H1 (cell line): ENCODE results near the gene GRID1. TPM values are rescaled to one million over a fixed set of nuclear protein-coding genes. Genes with fewer than 3 reads are reported as not detected.

Source experiments
- ASH2L ChIP-seq: fragments of 200-600, 300-600 bp; sonication (generic); IDR thresholded peaks from one replicate; pipeline ENCODE4 v1.7.1; 2017; ENCODE audit warnings: low read length
- SAP30 ChIP-seq: fragments of 300-600 bp; sonication (generic); IDR thresholded peaks from 2 replicates; pipeline ENCODE4 v1.7.1; 2012; ENCODE audit warnings: low read length, moderate library complexity, mild to moderate bottlenecking, inconsistent platforms; ENCODE audit not compliant: insufficient read depth, insufficient replicate concordance
- SRF ChIP-seq: IDR thresholded peaks from 2 replicates; pipeline ENCODE4 v1.6.1; 2011; ENCODE audit warnings: mild to moderate bottlenecking, low read depth, low read length, moderate library complexity
- polyA plus RNA-seq, 7 experiments: library from polyadenylated mRNA; depleted of rRNA in 3 of 7; stranded (reverse) in 5 of 7; unstranded in 2 of 7; fragments of >200 nt in 5 of 7; fragments of 200-250 nt in 2 of 7; gene quantifications; 1 replicate in 5 of 7; 2 replicates in 1 of 7; 4 replicates in 1 of 7; pipeline versions ENCODE4 v1.2.1 to v1.2.3, GENCODE V29; 2011 to 2013; ENCODE audit warnings: missing spikeins in 2 of 7, mixed read lengths in 2 of 7
- total RNA-seq: library from RNA; stranded (reverse); fragmentation: NEBNext Ultra II Directional; extraction: Animal tissue kit (Norgen Biotek cat#: 25700); gene quantifications from 2 replicates; pipeline ENCODE4 v1.2.1, GENCODE V29; 2021
- TF ChIP-seq, protein P1 (sequence below), 3 experiments: IDR thresholded peaks; 1 replicate in 2 of 3; 2 replicates in 1 of 3; pipeline versions ENCODE4 v1.5.1 to v1.6.1; 2011; ENCODE audit warnings: low read length in 3 of 3, mild to moderate bottlenecking in 3 of 3, inconsistent platforms in 2 of 3, low read depth in 1 of 3, moderate library complexity in 1 of 3; ENCODE audit not compliant: insufficient read depth in 1 of 3; ENCODE audit errors: control extremely low read depth in 1 of 3

Gene GRID1
- total and polyA plus RNA-seq, 2 of the 8 experiments (the other 6 are each of a cell fraction or from before 2014, with no cell fraction given), result 0.22 to 0.30 TPM

DNA sequence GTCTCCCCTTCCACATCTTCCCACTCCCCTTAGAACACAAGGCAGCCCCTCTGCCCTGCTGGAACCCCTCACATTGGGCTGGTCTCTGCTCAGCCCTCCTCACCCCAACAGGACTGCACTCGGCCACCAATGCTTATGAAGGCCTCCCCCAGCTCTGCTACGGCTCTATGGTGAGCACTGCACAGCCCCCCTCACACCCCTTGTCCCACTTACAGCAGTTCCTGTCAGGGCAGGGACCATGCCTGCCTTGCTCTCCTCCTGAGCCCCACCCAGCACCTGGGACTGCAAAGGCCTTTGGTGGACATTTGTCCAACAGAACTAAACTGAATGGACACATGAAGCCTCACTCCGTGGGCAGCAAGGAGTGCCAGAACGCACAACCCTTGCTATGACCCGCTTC, 171.9 kb downstream of the GRID1 start (continued):
- TF ChIP-seq, protein P1, sequence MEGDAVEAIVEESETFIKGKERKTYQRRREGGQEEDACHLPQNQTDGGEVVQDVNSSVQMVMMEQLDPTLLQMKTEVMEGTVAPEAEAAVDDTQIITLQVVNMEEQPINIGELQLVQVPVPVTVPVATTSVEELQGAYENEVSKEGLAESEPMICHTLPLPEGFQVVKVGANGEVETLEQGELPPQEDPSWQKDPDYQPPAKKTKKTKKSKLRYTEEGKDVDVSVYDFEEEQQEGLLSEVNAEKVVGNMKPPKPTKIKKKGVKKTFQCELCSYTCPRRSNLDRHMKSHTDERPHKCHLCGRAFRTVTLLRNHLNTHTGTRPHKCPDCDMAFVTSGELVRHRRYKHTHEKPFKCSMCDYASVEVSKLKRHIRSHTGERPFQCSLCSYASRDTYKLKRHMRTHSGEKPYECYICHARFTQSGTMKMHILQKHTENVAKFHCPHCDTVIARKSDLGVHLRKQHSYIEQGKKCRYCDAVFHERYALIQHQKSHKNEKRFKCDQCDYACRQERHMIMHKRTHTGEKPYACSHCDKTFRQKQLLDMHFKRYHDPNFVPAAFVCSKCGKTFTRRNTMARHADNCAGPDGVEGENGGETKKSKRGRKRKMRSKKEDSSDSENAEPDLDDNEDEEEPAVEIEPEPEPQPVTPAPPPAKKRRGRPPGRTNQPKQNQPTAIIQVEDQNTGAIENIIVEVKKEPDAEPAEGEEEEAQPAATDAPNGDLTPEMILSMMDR (IDR thresholded peaks at IDR 0.05; ENCODE audit: control extremely low read depth in 1 of 3, insufficient read depth in 1 of 3, low read depth in 1 of 3, low read length in 3 of 3), result no peak
- TF ChIP-seq SAP30 (no peak), SRF (no peak), ASH2L (no peak)
